HCT116 (cell line): ENCODE data around the gene MLLT3. TPM values are rescaled to one million over a fixed set of nuclear protein-coding genes. Genes with fewer than 3 reads are reported as not detected.

Source experiments
- ATAC-seq: fragments of 200-7000 bp; cut with Tn5 transposase; 2 replicates; pipeline ENCODE4 v1.9.1; 2020; ENCODE audit warnings: mild to moderate bottlenecking, moderate library complexity
- BruUV-seq: library from RNA; stranded (reverse); fragments of 400-500 nt; replicated peaks from 2 replicates; lab custom pipeline; 2021; lab: Mats Ljungman, UMichigan
- CTCF ChIA-PET: fragments of 300-600 bp; sonication (Branson Sonifier 250); formaldehyde crosslinking; loops from one replicate; lab custom pipeline; 2021; ENCODE audit warnings: antibody characterized with exemption; lab: Charles Lee
- POLR2A ChIA-PET: fragments of 300-600, 350-600 bp; sonication (Branson Sonifier 250); formaldehyde crosslinking; loops from one replicate; lab custom pipeline; 2021; ENCODE audit warnings: antibody characterized with exemption; lab: Charles Lee
- RAD21 ChIA-PET, 2 experiments: fragments of 300-600 bp; sonication (Branson Sonifier 250); formaldehyde crosslinking; loops; one replicate each; lab custom pipeline; 2023; ENCODE audit warnings: low total read pairs in 2 of 2; ENCODE audit not compliant: uncharacterized antibody in 2 of 2, unreplicated experiment in 2 of 2, low non-redundant PET in 1 of 2; lab: Charles Lee
- DNase-seq: peaks from one replicate; pipeline ENCODE4 v3.0.0-alpha.2; 2010; ENCODE audit warnings: low read depth, low spot score
- H2AFZ ChIP-seq: fragments of 200-600 bp; shearing (Covaris generic), sonication (generic); 2 replicates; pipeline ENCODE4 v1.6.1; 2017; ENCODE audit warnings: low read depth, mixed run types, mixed read lengths, antibody characterized with exemption, low read length; ENCODE audit not compliant: poor library complexity, severe bottlenecking
- H3K27ac ChIP-seq: 2 replicates; pipeline ENCODE4 v1.5.1; 2012; ENCODE audit warnings: low read depth, low read length
- H3K27me3 ChIP-seq: fragments of 200-600 bp; sonication (generic); 2 replicates; pipeline ENCODE4 v1.6.1; 2016; ENCODE audit warnings: mixed run types, low read length, mixed read lengths; ENCODE audit not compliant: insufficient read depth
- H3K36me3 ChIP-seq, 2 experiments: fragments of 200-500 bp in 1 of 2; fragments of 200-600 bp in 1 of 2; sonication (Bioruptor generic) in 1 of 2; sonication (generic) in 1 of 2; 2 replicates each; pipeline versions ENCODE4 v1.5.1 to v1.6.1; 2014 to 2016; ENCODE audit warnings: low read length in 2 of 2, inconsistent platforms in 1 of 2, mixed read lengths in 1 of 2, mixed run types in 1 of 2; ENCODE audit not compliant: insufficient read depth in 2 of 2, control insufficient read depth in 1 of 2
- H3K4me1 ChIP-seq, 2 experiments: fragments of 200-600 bp in 1 of 2; sonication (generic) in 1 of 2; 2 replicates each; pipeline versions ENCODE4 v1.5.1 to v1.6.1; 2012 to 2017; ENCODE audit warnings: low read length in 2 of 2, inconsistent platforms in 1 of 2, mild to moderate bottlenecking in 1 of 2, mixed read lengths in 1 of 2, mixed run types in 1 of 2, moderate library complexity in 1 of 2; ENCODE audit not compliant: insufficient read depth in 2 of 2, control insufficient read depth in 1 of 2
- H3K4me2 ChIP-seq: fragments of 200-600 bp; sonication (generic); 2 replicates; pipeline ENCODE4 v1.6.1; 2017; ENCODE audit warnings: mixed run types, low read length, mixed read lengths
- H3K4me3 ChIP-seq, 2 experiments: fragments of 200-600 bp in 1 of 2; sonication (generic) in 1 of 2; replicated peaks in 1 of 2; 2 replicates each; pipeline ENCODE4 v1.5.1; 2011 to 2016; ENCODE audit warnings: low read length in 2 of 2, control low read depth in 1 of 2, low read depth in 1 of 2, mild to moderate bottlenecking in 1 of 2, mixed read lengths in 1 of 2, mixed run types in 1 of 2
- H3K79me2 ChIP-seq: fragments of 200-600 bp; sonication (generic); 2 replicates; pipeline ENCODE4 v1.6.1; 2017; ENCODE audit warnings: mild to moderate bottlenecking, mixed run types, low read length, moderate library complexity, mixed read lengths; ENCODE audit not compliant: insufficient read depth
- H3K9ac ChIP-seq: fragments of 200-600 bp; sonication (generic); 2 replicates; pipeline ENCODE4 v1.6.1; 2016; ENCODE audit warnings: low read length, mixed read lengths
- H3K9me2 ChIP-seq: fragments of 200-600 bp; sonication (generic), shearing (Covaris generic); 2 replicates; pipeline ENCODE4 v1.6.1; 2017; ENCODE audit warnings: mixed run types, mild to moderate bottlenecking, moderate library complexity; ENCODE audit not compliant: insufficient read depth
- H3K9me3 ChIP-seq, 2 experiments: fragments of 200-500 bp in 1 of 2; fragments of 200-600 bp in 1 of 2; sonication (Bioruptor generic) in 1 of 2; sonication (generic) in 1 of 2; 2 replicates each; pipeline ENCODE4 v1.6.1; 2014 to 2017; ENCODE audit warnings: low read length in 2 of 2, mixed read lengths in 2 of 2, inconsistent platforms in 1 of 2, low read depth in 1 of 2, mild to moderate bottlenecking in 1 of 2, mixed run types in 1 of 2, moderate library complexity in 1 of 2; ENCODE audit not compliant: control insufficient read depth in 1 of 2, insufficient read depth in 1 of 2
- H4K20me1 ChIP-seq: fragments of 200-600 bp; sonication (generic), shearing (Covaris generic); 2 replicates; pipeline ENCODE4 v1.6.1; 2017; ENCODE audit warnings: mixed run types, mild to moderate bottlenecking, moderate library complexity; ENCODE audit not compliant: insufficient read depth
- CBX3 ChIP-seq: IDR thresholded peaks from 2 replicates; pipeline ENCODE4 v1.6.1; 2012; ENCODE audit warnings: low read depth
- CEBPB ChIP-seq: IDR thresholded peaks from 2 replicates; pipeline ENCODE4 v1.6.1; 2012; ENCODE audit warnings: low read depth
- EGR1 ChIP-seq: IDR thresholded peaks from 2 replicates; pipeline ENCODE4 v1.6.1; 2012; ENCODE audit warnings: low read depth
- ELF1 ChIP-seq: IDR thresholded peaks from 2 replicates; pipeline ENCODE4 v1.6.1; 2012; ENCODE audit warnings: low read depth, borderline replicate concordance
- EZH2 ChIP-seq: fragments of 200-600 bp; sonication (generic); IDR thresholded peaks from 2 replicates; pipeline ENCODE4 v1.6.1; 2017; ENCODE audit warnings: antibody characterized with exemption, mixed run types
- EZH2phosphoT487 ChIP-seq: fragments of 200-600 bp; IDR thresholded peaks from 2 replicates; pipeline ENCODE4 v1.6.1; 2018; ENCODE audit warnings: antibody characterized with exemption, borderline replicate concordance
- FOSL1 ChIP-seq: IDR thresholded peaks from 2 replicates; pipeline ENCODE4 v1.6.1; 2012; ENCODE audit warnings: low read depth
- JUND ChIP-seq: IDR thresholded peaks from 2 replicates; pipeline ENCODE4 v1.6.1; 2012
- POLR2A ChIP-seq: IDR thresholded peaks from 2 replicates; pipeline ENCODE4 v1.7.0; 2011; ENCODE audit warnings: borderline replicate concordance; ENCODE audit not compliant: insufficient read depth, insufficient read length; ENCODE audit errors: extremely low read depth
- RAD21 ChIP-seq: IDR thresholded peaks from 2 replicates; pipeline ENCODE4 v1.6.1; 2012; ENCODE audit warnings: low read depth, mild to moderate bottlenecking
- SRF ChIP-seq: IDR thresholded peaks from 2 replicates; pipeline ENCODE4 v1.6.1; 2012; ENCODE audit warnings: low read depth
- TCF7L2 ChIP-seq: IDR thresholded peaks from 2 replicates; pipeline ENCODE4 v1.7.0; 2011; ENCODE audit warnings: borderline replicate concordance, inconsistent platforms; ENCODE audit not compliant: insufficient read depth, insufficient read length; ENCODE audit errors: extremely low read depth
- YY1 ChIP-seq: IDR thresholded peaks from 2 replicates; pipeline ENCODE4 v1.6.1; 2011; ENCODE audit warnings: low read length, low read depth, moderate library complexity, mild to moderate bottlenecking; ENCODE audit not compliant: insufficient replicate concordance; ENCODE audit errors: extremely low read depth
- ZFX ChIP-seq: fragments of 450-650 bp; IDR thresholded peaks from 2 replicates; pipeline ENCODE4 v1.6.1; 2017
- ZNF274 ChIP-seq: fragments of 200-500 bp; sonication (Bioruptor generic); IDR thresholded peaks from 2 replicates; pipeline ENCODE4 v1.6.1; 2014; ENCODE audit warnings: mild to moderate bottlenecking, low read depth, low read length, inconsistent platforms
- intact Hi-C: fragments of 100-400 bp; cut with micrococcal nuclease; formaldehyde crosslinking; loops from 2 replicates; pipeline ENCODE4 v1.10.0; 2022
- total RNA-seq: library from RNA; stranded (reverse); gene quantifications from one replicate; pipeline ENCODE4 v1.2.1, GENCODE V29; 2021; ENCODE audit not compliant: unreplicated experiment
- TF ChIP-seq, protein P1 (sequence below): IDR thresholded peaks from 2 replicates; pipeline ENCODE4 v1.6.1; 2012; ENCODE audit warnings: low read depth
- TF ChIP-seq, protein P2 (sequence below): IDR thresholded peaks from 2 replicates; pipeline ENCODE4 v1.6.1; 2011; ENCODE audit warnings: mild to moderate bottlenecking, low read length, moderate library complexity; ENCODE audit not compliant: insufficient replicate concordance; ENCODE audit errors: extremely low read depth
- TF ChIP-seq, protein P3 (sequence below), 3 experiments: fragments of 200-600 bp in 1 of 3; sonication (generic) in 1 of 3; IDR thresholded peaks in 2 of 3; conservative IDR thresholded peaks in 1 of 3; 2 replicates each; pipeline ENCODE4 v1.5.1; 2012 to 2017; ENCODE audit warnings: low read depth in 2 of 3, low read length in 2 of 3, antibody characterized with exemption in 1 of 3, borderline replicate concordance in 1 of 3, control low read depth in 1 of 3, mild to moderate bottlenecking in 1 of 3, mixed read lengths in 1 of 3, mixed run types in 1 of 3, moderate library complexity in 1 of 3; ENCODE audit not compliant: insufficient read depth in 1 of 3
- TF ChIP-seq, protein P4 (sequence below): IDR thresholded peaks from 2 replicates; pipeline ENCODE4 v1.6.1; 2012

MLLT3 gene
- total RNA-seq, 1 experiment from 2014 or later, result 4.3 TPM

DNA sequence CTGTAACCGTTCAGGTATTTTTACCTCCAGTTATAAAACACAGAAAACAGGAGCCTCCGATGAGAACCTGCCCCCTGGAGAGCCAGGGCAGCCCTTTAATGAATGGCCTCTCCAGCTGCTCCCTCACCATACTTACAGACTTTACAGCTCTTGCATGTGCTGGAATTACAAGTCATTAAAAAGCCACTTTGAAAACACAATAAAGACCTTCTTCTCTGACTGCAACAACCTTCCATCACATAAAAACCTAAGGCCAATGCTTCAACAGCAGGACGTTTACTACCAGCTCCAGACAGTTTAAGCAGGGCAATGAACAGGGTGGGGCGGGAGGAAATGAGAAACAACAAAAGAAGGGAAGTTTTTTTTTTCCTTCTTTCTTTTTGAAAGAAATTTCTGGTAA is 213.8 kb downstream of the MLLT3 start:
- Histone ChIP-seq H3K79me2 (no peaks in the 10 kb centered on the region), H3K9me3 (no peaks in the 10 kb centered on the region), H3K9ac (no peak overlapping the region), H3K4me2 (no peak overlapping the region), H3K27me3 (no peaks in the 10 kb centered on the region), H4K20me1 (no peaks in the 10 kb centered on the region), H3K9me2 (no peaks in the 10 kb centered on the region), H3K36me3 (no peaks in the 10 kb centered on the region), H3K27ac (no peak overlapping the region), H3K4me3 (no peak overlapping the region), H3K4me1 (no peaks in the 10 kb centered on the region), H2AFZ (no peak overlapping the region)
- CTCF ChIA-PET, result no interaction called here
- intact Hi-C loops, result no loop called here
- POLR2A ChIA-PET, result no interaction called here
- RAD21 ChIA-PET, result no interaction called here
- ATAC-seq (no peak), DNase-seq (no peak)
- no TSS peak for BruUV-seq
- no peak for TF ChIP-seq SRF
- TF ChIP-seq, protein P1, sequence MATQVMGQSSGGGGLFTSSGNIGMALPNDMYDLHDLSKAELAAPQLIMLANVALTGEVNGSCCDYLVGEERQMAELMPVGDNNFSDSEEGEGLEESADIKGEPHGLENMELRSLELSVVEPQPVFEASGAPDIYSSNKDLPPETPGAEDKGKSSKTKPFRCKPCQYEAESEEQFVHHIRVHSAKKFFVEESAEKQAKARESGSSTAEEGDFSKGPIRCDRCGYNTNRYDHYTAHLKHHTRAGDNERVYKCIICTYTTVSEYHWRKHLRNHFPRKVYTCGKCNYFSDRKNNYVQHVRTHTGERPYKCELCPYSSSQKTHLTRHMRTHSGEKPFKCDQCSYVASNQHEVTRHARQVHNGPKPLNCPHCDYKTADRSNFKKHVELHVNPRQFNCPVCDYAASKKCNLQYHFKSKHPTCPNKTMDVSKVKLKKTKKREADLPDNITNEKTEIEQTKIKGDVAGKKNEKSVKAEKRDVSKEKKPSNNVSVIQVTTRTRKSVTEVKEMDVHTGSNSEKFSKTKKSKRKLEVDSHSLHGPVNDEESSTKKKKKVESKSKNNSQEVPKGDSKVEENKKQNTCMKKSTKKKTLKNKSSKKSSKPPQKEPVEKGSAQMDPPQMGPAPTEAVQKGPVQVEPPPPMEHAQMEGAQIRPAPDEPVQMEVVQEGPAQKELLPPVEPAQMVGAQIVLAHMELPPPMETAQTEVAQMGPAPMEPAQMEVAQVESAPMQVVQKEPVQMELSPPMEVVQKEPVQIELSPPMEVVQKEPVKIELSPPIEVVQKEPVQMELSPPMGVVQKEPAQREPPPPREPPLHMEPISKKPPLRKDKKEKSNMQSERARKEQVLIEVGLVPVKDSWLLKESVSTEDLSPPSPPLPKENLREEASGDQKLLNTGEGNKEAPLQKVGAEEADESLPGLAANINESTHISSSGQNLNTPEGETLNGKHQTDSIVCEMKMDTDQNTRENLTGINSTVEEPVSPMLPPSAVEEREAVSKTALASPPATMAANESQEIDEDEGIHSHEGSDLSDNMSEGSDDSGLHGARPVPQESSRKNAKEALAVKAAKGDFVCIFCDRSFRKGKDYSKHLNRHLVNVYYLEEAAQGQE, result no peak
- no peak for TF ChIP-seq EZH2
- no peak for TF ChIP-seq JUND
- TF ChIP-seq ELF1, result no peak
- TF ChIP-seq FOSL1, result no peak
- no peak for TF ChIP-seq EZH2phosphoT487
- no peak for TF ChIP-seq YY1
- no peak for TF ChIP-seq POLR2A
- no peak for TF ChIP-seq TCF7L2
- no peak for TF ChIP-seq ZFX
- TF ChIP-seq, protein P2, sequence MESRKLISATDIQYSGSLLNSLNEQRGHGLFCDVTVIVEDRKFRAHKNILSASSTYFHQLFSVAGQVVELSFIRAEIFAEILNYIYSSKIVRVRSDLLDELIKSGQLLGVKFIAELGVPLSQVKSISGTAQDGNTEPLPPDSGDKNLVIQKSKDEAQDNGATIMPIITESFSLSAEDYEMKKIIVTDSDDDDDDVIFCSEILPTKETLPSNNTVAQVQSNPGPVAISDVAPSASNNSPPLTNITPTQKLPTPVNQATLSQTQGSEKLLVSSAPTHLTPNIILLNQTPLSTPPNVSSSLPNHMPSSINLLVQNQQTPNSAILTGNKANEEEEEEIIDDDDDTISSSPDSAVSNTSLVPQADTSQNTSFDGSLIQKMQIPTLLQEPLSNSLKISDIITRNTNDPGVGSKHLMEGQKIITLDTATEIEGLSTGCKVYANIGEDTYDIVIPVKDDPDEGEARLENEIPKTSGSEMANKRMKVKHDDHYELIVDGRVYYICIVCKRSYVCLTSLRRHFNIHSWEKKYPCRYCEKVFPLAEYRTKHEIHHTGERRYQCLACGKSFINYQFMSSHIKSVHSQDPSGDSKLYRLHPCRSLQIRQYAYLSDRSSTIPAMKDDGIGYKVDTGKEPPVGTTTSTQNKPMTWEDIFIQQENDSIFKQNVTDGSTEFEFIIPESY, result no peak
- TF ChIP-seq CBX3, result no peak
- TF ChIP-seq RAD21, result no peak
- TF ChIP-seq EGR1, result no peak
- TF ChIP-seq, protein P3, sequence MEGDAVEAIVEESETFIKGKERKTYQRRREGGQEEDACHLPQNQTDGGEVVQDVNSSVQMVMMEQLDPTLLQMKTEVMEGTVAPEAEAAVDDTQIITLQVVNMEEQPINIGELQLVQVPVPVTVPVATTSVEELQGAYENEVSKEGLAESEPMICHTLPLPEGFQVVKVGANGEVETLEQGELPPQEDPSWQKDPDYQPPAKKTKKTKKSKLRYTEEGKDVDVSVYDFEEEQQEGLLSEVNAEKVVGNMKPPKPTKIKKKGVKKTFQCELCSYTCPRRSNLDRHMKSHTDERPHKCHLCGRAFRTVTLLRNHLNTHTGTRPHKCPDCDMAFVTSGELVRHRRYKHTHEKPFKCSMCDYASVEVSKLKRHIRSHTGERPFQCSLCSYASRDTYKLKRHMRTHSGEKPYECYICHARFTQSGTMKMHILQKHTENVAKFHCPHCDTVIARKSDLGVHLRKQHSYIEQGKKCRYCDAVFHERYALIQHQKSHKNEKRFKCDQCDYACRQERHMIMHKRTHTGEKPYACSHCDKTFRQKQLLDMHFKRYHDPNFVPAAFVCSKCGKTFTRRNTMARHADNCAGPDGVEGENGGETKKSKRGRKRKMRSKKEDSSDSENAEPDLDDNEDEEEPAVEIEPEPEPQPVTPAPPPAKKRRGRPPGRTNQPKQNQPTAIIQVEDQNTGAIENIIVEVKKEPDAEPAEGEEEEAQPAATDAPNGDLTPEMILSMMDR (IDR thresholded peaks at IDR 0.05 in 2 of 3, conservative IDR thresholded peaks at IDR 0.05 in 1 of 3; ENCODE audit: borderline replicate concordance in 1 of 3, insufficient read depth in 1 of 3, low read depth in 2 of 3, low read length in 2 of 3), result no peak
- no peak for TF ChIP-seq CEBPB
- TF ChIP-seq ZNF274, result no peak
- TF ChIP-seq, protein P4, sequence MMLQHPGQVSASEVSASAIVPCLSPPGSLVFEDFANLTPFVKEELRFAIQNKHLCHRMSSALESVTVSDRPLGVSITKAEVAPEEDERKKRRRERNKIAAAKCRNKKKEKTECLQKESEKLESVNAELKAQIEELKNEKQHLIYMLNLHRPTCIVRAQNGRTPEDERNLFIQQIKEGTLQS, result no peak
